Neural cell (in vitro differentiated cells): ENCODE data around the gene YWHAB.

Source experiments
- CTCF ChIP-seq: fragments of 450-650 bp; IDR thresholded peaks from 2 replicates; pipeline ENCODE4 v1.5.1; 2014; ENCODE audit warnings: antibody characterized with exemption, mild to moderate bottlenecking, moderate library complexity; ENCODE audit not compliant: poor library complexity, severe bottlenecking
- EP300 ChIP-seq: fragments of 450-650 bp; conservative IDR thresholded peaks from 2 replicates; pipeline ENCODE4 v1.6.1; 2014; ENCODE audit warnings: antibody characterized with exemption, mild to moderate bottlenecking, moderate library complexity; ENCODE audit not compliant: poor library complexity, severe bottlenecking
- MXI1 ChIP-seq: fragments of 450-650 bp; conservative IDR thresholded peaks from 2 replicates; pipeline ENCODE4 v1.6.1; 2014; ENCODE audit warnings: antibody characterized with exemption, mild to moderate bottlenecking; ENCODE audit not compliant: poor library complexity, severe bottlenecking
- POLR2AphosphoS5 ChIP-seq: IDR thresholded peaks from 2 replicates; pipeline ENCODE4 v1.6.1; 2012
- REST ChIP-seq: IDR thresholded peaks from 2 replicates; pipeline ENCODE4 v1.6.1; 2012; ENCODE audit warnings: borderline replicate concordance
- SMC3 ChIP-seq: fragments of 450-650 bp; conservative IDR thresholded peaks from 2 replicates; pipeline ENCODE4 v1.6.1; 2014; ENCODE audit warnings: antibody characterized with exemption, mild to moderate bottlenecking, moderate library complexity; ENCODE audit not compliant: poor library complexity

DNA sequence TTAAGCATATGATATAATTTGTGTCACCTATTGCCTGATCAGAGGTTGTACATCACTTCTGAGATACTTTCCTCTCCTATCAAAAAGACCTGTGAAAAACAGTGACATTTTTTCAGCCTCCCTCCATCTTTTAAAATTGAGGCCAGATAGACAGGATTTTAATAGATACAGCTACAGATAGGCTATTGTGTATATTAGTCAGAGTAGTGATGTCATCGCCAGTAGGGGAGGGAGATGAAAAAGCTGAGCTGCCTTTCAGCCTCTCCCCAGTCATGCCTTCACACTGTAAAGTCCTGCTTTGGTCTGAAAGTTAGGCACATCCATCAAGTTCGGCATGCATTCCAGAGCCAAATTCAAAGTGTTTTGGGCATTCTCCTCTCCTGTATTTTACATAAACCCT, 16.5 kb downstream of the YWHAB start:
- TF ChIP-seq MXI1 (no peak), CTCF (no peak), POLR2AphosphoS5 (no peak), REST (no peak), SMC3 (no peak), EP300 (no peak)
